ENCODE data around the gene TMEM176A.

Gene TMEM176A

DNA sequence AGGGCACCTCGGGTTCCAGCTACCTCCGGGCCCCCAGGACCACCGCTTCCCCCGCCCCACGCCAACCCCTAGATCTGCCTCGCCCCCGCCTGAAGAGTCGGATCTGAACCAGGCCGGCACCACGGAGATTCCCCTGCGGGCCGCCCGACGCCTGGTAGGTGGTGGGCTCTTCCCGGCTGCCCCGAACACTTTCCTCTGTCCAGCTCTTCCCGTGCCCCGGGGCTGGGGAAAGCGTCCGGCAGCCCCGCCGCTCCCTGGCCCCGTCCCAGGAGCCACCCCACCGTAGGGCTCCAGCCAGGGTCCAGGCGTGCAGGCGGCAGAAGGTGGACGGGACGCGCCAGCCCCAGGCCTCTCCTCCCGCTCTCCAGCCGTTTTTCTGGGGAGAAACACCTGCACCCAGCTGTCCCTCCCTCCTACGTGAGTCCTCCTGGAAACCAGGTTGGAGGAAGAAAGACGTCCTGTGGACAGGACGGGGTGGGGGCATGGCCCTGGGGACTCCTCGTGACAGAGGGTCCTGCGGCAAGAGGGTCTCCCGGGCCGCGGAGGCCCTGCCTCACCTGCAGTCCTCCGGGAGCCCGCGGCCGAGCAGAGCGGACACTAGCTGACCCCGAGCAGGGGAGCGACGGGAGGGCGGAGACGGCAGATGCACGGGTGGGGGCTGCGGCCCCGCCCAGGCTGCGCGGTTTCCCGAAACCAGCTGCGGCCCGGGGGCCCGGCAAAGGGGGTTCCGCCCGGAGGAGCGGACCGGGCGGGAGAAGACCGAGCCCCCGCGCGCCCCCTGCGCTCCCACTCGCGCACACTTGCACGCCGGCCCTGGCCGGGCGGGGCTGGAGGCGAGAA is 608 bp upstream of the TMEM176A start, which contains the start of gene TMEM176B:
Gene TMEM176B (minus strand): TSS at position 624 of the 840 bp plus-strand sequence. CDS start 3,795 bp downstream, outside the sequence.
- H3K27ac ChIP-seq, result no peak within 1 kb of the TSS
- TF ChIP-seq, protein P1, sequence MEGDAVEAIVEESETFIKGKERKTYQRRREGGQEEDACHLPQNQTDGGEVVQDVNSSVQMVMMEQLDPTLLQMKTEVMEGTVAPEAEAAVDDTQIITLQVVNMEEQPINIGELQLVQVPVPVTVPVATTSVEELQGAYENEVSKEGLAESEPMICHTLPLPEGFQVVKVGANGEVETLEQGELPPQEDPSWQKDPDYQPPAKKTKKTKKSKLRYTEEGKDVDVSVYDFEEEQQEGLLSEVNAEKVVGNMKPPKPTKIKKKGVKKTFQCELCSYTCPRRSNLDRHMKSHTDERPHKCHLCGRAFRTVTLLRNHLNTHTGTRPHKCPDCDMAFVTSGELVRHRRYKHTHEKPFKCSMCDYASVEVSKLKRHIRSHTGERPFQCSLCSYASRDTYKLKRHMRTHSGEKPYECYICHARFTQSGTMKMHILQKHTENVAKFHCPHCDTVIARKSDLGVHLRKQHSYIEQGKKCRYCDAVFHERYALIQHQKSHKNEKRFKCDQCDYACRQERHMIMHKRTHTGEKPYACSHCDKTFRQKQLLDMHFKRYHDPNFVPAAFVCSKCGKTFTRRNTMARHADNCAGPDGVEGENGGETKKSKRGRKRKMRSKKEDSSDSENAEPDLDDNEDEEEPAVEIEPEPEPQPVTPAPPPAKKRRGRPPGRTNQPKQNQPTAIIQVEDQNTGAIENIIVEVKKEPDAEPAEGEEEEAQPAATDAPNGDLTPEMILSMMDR (conservative IDR thresholded peaks at IDR 0.05), result no peak
- TF ChIP-seq ZFX (IDR thresholded peaks at IDR 0.05), result no peak

DNA sequence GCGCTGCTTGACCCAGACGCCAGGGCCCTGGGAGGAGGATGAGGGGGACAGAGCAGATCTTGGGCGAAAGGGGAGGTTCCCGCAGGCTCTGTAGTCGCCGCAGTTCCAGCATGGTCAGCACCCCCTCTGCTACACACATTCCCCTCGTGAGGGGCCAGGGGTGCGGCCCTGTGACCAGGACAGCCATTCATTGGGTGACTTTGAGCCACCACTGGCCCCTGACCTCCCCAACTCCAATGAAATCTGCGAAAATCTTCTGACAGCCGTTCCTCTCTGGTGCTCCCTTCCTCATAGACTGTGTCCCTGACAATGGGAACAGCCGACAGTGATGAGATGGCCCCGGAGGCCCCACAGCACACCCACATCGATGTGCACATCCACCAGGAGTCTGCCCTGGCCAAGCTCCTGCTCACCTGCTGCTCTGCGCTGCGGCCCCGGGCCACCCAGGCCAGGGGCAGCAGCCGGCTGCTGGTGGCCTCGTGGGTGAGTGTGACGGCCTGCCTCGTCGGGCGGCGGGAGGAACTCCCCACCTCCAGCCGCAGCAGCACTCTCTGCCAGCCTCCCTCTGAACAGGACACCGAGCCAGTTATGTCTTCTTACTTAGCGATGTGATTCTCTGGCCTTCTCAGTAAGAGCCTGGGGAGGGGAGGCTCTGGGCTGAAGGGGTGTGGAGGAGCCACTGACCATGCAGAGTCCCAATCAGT is 825 bp downstream of the TMEM176A start:
- TF ChIP-seq ZFX (IDR thresholded peaks at IDR 0.05), result no peak
- TF ChIP-seq, protein P1 (conservative IDR thresholded peaks at IDR 0.05), result no peak

DNA sequence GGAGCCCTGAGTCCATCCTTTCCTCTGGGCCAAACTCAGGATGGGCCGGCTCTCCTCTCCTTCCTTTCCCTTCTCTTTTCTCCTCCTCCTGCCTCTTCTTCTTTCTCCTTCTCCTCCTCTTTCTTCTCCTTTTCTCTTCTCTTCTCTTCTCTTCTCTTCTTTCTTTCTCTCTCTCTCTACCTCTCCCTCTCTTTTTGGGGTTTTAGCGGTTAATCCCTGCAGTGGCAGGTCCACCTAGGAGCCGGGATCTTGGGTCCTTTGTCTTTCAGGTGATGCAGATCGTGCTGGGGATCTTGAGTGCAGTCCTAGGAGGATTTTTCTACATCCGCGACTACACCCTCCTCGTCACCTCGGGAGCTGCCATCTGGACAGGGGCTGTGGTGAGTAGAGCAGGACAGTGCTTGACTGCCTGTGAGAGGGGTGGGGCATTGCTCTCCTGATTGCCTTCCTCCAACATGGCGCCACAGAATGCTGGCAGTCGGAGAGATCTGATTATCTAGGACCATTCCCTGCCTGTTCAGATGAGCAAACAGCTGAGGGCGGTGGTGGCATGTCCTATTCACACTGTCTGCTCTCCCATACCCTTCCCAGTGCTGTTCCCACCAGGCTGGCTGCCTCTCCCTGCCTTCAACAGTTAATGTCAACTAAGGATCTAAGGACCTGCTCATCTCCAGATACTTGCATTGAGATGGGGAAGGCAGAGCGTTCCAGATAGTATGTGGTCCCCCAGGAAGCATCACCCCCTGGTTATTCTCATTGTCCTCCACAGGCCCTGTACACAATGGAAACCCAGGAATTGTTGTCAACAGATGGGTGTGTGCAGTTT is 1.6 kb downstream of the TMEM176A start:
- TF ChIP-seq ZFX (IDR thresholded peaks at IDR 0.05), result no peak
- TF ChIP-seq, protein P1 (conservative IDR thresholded peaks at IDR 0.05), result no peak

More for the DNA sequence above, 825 bp downstream of the TMEM176A start:
- no peak overlapping the region for H3K27ac ChIP-seq

DNA sequence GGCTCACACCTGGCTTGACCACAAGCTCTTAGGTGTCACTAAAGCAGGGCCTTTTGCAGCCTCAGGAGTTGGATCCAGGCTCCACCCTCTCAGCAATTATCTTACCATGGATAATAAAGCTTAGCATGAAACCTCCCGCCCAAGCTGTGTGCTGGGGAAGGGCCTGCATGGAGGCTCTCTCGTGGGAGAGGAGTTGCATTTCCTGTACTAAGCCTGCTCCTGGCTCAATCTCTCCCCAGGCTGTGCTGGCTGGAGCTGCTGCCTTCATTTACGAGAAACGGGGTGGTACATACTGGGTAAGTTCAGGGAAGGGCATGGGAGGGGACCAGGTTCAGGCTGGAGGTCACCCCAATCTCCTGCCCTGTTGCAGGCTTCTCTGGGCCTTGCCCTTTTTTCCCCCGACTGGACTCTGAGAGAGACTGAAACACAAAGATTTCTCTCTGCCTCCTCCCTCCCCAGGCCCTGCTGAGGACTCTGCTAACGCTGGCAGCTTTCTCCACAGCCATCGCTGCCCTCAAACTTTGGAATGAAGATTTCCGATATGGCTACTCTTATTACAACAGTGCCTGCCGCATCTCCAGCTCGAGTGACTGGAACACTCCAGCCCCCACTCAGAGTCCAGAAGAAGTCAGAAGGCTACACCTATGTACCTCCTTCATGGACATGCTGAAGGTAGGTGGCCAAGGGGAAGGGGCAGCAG is 2.7 kb downstream of the TMEM176A start:
- no peak overlapping the region for H3K27ac ChIP-seq
- TF ChIP-seq, protein P1 (conservative IDR thresholded peaks at IDR 0.05), result no peak

More for the DNA sequence above, 1.6 kb downstream of the TMEM176A start:
- H3K27ac ChIP-seq, result no peak overlapping the region

DNA sequence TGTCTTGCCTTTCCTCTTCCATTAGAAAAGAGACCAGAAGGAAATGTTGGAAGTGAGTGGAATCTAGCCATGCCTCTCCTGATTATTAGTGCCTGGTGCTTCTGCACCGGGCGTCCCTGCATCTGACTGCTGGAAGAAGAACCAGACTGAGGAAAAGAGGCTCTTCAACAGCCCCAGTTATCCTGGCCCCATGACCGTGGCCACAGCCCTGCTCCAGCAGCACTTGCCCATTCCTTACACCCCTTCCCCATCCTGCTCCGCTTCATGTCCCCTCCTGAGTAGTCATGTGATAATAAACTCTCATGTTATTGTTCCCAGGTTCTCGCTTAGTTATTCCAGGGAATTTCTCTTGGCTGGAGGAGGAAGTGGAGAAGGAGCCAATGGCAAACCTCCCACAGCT is 4.2 kb downstream of the TMEM176A start:
- no peak overlapping the region for H3K27ac ChIP-seq
- no peak for TF ChIP-seq ZFX (IDR thresholded peaks at IDR 0.05)
- TF ChIP-seq, protein P1 (conservative IDR thresholded peaks at IDR 0.05), result no peak

DNA sequence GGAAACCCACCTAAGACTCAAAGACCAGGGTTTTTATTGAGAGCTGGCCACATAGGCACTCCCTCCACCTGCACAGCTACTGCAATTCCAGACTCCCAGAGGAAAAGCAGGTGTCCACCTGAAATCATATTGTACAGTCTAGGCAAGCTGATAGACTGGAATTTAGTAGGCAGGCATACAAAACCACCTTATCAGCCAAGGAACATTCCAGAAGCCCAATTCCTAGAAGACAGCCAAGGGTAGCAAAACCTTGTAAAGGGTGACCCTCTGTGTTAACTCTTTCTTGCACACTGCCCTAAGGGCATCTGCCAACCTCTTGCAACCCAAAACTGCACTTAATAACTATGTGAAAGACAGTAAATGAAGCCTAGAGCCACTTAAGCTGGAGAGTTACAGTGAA is 5.3 kb downstream of the TMEM176A start:
- no peak overlapping the region for H3K27ac ChIP-seq
- TF ChIP-seq, protein P1 (conservative IDR thresholded peaks at IDR 0.05), result no peak
- no peak for TF ChIP-seq ZFX (IDR thresholded peaks at IDR 0.05)

Measured in C4-2B (cell line).